C4-2B (cell line): ENCODE measurements around the gene ARL15.

Source experiments
- ZFX ChIP-seq: fragments of 450-650 bp; IDR thresholded peaks from 2 replicates; pipeline ENCODE4 v1.6.1; 2017
- TF ChIP-seq, protein P1 (sequence below): fragments of 450-650 bp; conservative IDR thresholded peaks from 2 replicates; pipeline ENCODE4 v1.5.1; 2017; ENCODE audit warnings: mild to moderate bottlenecking

DNA sequence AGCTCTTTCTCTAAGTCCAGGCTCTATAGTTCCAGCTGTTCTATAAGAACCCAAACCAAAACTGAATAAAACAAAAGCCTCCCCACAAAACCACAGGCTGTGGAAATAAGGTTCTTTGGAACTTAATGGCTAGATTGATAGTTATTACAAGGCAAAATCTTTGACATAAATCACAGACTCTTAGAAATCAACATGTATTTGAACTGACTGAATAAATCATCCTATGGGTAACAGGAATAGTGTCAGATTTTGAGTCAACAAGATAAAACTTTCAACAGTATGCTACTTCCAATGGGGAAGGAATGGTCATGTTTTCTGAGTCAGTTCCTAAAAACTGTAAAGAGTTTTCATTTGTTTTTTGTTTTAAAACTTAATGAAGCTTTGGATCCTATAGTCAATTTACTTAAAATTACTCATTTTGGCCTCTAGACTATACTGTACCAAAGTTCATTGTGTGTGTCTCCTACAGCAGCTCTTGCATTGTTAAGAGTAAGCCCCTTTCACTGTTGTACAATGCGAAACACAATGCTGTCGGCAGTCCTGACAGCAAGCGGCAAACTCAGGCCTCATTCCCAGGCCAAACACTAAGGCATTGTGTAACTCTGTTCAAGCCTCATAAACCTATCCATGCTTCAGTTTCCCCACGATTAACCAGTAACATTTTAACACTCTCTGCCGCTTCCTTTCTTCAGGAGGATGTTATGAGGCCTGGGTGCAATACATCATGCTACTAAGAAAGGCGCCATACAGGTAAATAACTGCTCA, 134.1 kb downstream of the ARL15 start:
- TF ChIP-seq, protein P1, sequence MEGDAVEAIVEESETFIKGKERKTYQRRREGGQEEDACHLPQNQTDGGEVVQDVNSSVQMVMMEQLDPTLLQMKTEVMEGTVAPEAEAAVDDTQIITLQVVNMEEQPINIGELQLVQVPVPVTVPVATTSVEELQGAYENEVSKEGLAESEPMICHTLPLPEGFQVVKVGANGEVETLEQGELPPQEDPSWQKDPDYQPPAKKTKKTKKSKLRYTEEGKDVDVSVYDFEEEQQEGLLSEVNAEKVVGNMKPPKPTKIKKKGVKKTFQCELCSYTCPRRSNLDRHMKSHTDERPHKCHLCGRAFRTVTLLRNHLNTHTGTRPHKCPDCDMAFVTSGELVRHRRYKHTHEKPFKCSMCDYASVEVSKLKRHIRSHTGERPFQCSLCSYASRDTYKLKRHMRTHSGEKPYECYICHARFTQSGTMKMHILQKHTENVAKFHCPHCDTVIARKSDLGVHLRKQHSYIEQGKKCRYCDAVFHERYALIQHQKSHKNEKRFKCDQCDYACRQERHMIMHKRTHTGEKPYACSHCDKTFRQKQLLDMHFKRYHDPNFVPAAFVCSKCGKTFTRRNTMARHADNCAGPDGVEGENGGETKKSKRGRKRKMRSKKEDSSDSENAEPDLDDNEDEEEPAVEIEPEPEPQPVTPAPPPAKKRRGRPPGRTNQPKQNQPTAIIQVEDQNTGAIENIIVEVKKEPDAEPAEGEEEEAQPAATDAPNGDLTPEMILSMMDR: no peak
- no peak for TF ChIP-seq ZFX
